ENCODE measurements around the gene GRAMD1A. TPM values are rescaled to one million over a fixed set of nuclear protein-coding genes. Genes with fewer than 3 reads are reported as not detected.
"Not testable (repeated sequence)": the region's sequence is repeated elsewhere in the genome, so short reads cannot be mapped to it uniquely, and the experiment has no call there.

The GRAMD1A gene
- total RNA-seq, 2 experiments from 2014 or later, result 76.2 to 81.8 TPM

DNA sequence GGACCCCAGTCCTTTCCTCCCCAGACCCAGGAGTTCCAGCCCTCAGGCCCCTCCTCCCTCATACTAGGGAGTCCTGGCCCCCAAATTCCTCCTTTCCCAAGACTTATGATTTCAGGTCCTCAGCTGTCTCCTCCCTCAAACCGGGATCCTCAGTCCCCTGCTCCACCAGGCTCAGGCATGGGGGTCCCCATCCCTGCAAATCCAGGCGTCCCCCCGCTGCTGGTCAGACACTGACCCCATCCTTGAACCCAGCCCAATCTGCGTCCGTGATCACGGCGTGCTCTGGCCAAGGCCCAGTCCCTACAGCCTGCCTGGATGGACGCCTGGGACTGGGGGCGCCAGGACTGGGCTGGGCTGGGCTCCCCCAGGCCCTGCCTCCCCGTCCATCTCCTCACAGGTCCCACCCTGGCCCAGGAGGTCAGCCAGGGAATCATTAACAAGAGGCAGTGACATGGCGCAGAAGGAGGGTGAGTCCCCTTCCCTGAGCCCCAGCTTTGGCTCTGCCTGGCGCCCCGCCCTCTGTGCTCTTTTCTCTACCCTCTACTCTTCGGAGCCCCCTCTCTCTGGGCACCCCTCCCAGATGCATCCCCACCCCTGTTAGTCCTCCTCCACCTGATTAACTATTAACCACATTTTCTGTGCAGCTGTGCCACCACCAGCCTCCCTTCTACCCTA, 42.1 kb downstream of the GRAMD1A start:
- ChIA-PET CTCF (interaction anchor here (3.6 kb wide), 1 partner anchor 57 kb away, joined by 14 read pairs; no protein-coding TSS in a partner anchor), POLR2A (no interaction called here)
- Mint-ChIP-seq H3K4me1 (ENCODE audit: low read depth) (peaks cover 31% of the 10 kb centered on the region), H3K4me3 (no peak overlapping the region), H3K27ac (no peak overlapping the region), H3K9me3 (ENCODE audit: insufficient read depth) (no peaks in the 10 kb centered on the region), H3K27me3 (ENCODE audit: low read depth) (peaks cover 15% of the 10 kb centered on the region), H3K36me3 (ENCODE audit: low read depth) (no peaks in the 10 kb centered on the region)
- ATAC-seq, result no peak
- DNase-seq, result no peak

- H3K4me3 Mint-ChIP-seq, result no peak overlapping the region
- ChIA-PET CTCF (interaction anchor here (1.2 to 3.6 kb wide), 8 partner anchors 12 to 151 kb away, joined by 3 to 20 read pairs (median 10); no protein-coding TSS in a partner anchor), POLR2A (no interaction called here)
Observed at GRCh38 chr19:35042954-35043604, 43.0 kb downstream of the GRAMD1A start.

DNA sequence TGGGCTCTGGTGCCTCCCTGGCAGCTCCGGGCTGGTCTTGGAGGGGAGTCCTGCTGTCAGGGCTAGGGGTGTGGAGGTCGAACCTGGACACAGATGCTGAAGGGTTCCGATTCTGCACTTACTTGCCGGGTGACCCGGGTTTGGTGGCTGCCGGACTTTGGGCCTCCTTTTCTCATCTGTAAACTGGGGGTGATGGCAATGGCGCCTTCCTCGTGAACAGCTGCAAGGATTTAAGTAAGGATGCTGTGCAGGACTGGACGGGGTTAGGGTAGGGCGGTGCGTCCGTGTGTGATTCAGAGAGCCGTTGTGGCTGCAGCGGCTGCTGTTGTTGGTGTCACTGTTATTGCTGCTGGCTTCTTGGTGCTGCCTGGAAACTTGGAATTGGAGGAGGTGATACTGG, 43.8 kb downstream of the GRAMD1A start:
- DNase-seq, result no peak
- ChIA-PET CTCF (interaction anchor here (0.7 to 3.6 kb wide), 33 partner anchors 10 to 416 kb away, joined by 3 to 20 read pairs (median 4); partner anchors contain the start of gene ZNF30), POLR2A (no interaction called here)
- Mint-ChIP-seq H3K36me3 (ENCODE audit: low read depth) (no peaks in the 10 kb centered on the region), H3K27me3 (ENCODE audit: low read depth) (peaks cover 13% of the 10 kb centered on the region), H3K27ac (no peak overlapping the region), H3K4me1 (ENCODE audit: low read depth) (peaks cover 27% of the 10 kb centered on the region), H3K4me3 (no peak overlapping the region), H3K9me3 (ENCODE audit: insufficient read depth) (no peaks in the 10 kb centered on the region)
- ATAC-seq, result no peak

More at GRCh38 chr19:35042954-35043604, 43.0 kb downstream of the GRAMD1A start:
- H3K27ac Mint-ChIP-seq, result no peak overlapping the region
- H3K36me3 Mint-ChIP-seq (ENCODE audit: low read depth), result no peaks in the 10 kb centered on the region
- H3K4me1 Mint-ChIP-seq (ENCODE audit: low read depth), result peaks cover 31% of the 10 kb centered on the region
- H3K27me3 Mint-ChIP-seq (ENCODE audit: low read depth), result peaks cover 15% of the 10 kb centered on the region
- H3K9me3 Mint-ChIP-seq (ENCODE audit: insufficient read depth), result no peaks in the 10 kb centered on the region
- no peak for ATAC-seq
- no peak for DNase-seq

- ChIA-PET POLR2A (no interaction called here), CTCF (interaction anchor here (0.7 to 3.6 kb wide), 34 partner anchors 10 to 415 kb away, joined by 3 to 20 read pairs (median 4); partner anchors contain the start of gene ZNF30)
- Mint-ChIP-seq H3K4me3 (no peak overlapping the region), H3K27ac (no peak overlapping the region), H3K36me3 (ENCODE audit: low read depth) (no peaks in the 10 kb centered on the region), H3K9me3 (ENCODE audit: insufficient read depth) (no peaks in the 10 kb centered on the region), H3K27me3 (ENCODE audit: low read depth) (peaks cover 10% of the 10 kb centered on the region), H3K4me1 (ENCODE audit: low read depth) (peaks cover 27% of the 10 kb centered on the region)
- peak; percentile 71 for DNase-seq
- ATAC-seq, result no peak
Observed at GRCh38 chr19:35044317-35045117, 44.4 kb downstream of the GRAMD1A start.

- peak; percentile 68 for DNase-seq
- Mint-ChIP-seq H3K27ac (no peak overlapping the region), H3K36me3 (ENCODE audit: low read depth) (no peaks in the 10 kb centered on the region), H3K4me3 (no peak overlapping the region), H3K4me1 (ENCODE audit: low read depth) (peaks cover 20% of the 10 kb centered on the region), H3K27me3 (ENCODE audit: low read depth) (peaks cover 3% of the 10 kb centered on the region), H3K9me3 (ENCODE audit: insufficient read depth) (no peaks in the 10 kb centered on the region)
- ChIA-PET CTCF (interaction anchor here (3.6 kb wide), 1 partner anchor 60 kb away, joined by 14 read pairs; no protein-coding TSS in a partner anchor), POLR2A (no interaction called here)
- peak; percentile 89 for ATAC-seq
Observed at GRCh38 chr19:35045667-35046300, 45.7 kb downstream of the GRAMD1A start.

DNA sequence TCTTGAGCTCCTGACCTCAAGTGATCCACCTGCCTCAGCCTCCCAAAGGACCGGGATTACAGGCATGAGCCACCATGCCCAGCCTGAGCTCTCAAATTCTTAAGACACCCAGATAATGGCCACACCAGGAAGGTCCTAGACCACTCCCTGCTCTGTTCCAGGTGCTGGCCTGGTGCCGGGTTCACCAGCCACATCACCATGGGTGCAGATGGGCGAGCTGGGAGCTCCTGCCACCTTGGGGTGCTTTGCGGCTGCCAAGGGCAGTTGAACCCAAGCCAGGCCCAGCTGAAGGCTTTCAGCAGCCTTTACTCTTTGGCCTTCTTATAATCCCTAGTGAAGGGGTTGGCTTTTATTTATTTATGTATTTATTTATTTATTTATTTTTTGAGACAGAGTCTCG, 46.3 kb downstream of the GRAMD1A start:
- peaks cover 14% of the 10 kb centered on the region for H3K4me1 Mint-ChIP-seq (ENCODE audit: low read depth)
- no peak overlapping the region for H3K27ac Mint-ChIP-seq
- no peaks in the 10 kb centered on the region for H3K9me3 Mint-ChIP-seq (ENCODE audit: insufficient read depth)
- H3K27me3 Mint-ChIP-seq (ENCODE audit: low read depth), result peaks cover 3% of the 10 kb centered on the region
- POLR2A ChIA-PET, result interaction anchor here (0.5 to 0.6 kb wide), 2 partner anchors 25 to 196 kb away, joined by 3 read pairs; no protein-coding TSS in a partner anchor
- no peak overlapping the region for H3K4me3 Mint-ChIP-seq
- H3K36me3 Mint-ChIP-seq (ENCODE audit: low read depth), result no peaks in the 10 kb centered on the region
- ATAC-seq (no peak), DNase-seq (no peak)
- CTCF ChIA-PET, result interaction anchor here (0.6 kb wide), 1 partner anchor 74 kb away, joined by 3 read pairs; no protein-coding TSS in a partner anchor

GRCh38 chr19:35048911-35049411, 48.8 kb downstream of the GRAMD1A start:
- peaks cover 14% of the 10 kb centered on the region for H3K4me1 Mint-ChIP-seq (ENCODE audit: low read depth)
- no peak overlapping the region for H3K4me3 Mint-ChIP-seq
- CTCF ChIA-PET, result interaction anchor here (0.9 to 1.0 kb wide), 2 partner anchors 18 to 22 kb away, joined by 4 read pairs; no protein-coding TSS in a partner anchor
- no peak overlapping the region for H3K27ac Mint-ChIP-seq
- DNase-seq, result no peak
- no peaks in the 10 kb centered on the region for H3K27me3 Mint-ChIP-seq (ENCODE audit: low read depth)
- POLR2A ChIA-PET, result no interaction called here
- H3K36me3 Mint-ChIP-seq (ENCODE audit: low read depth), result no peaks in the 10 kb centered on the region
- no peaks in the 10 kb centered on the region for H3K9me3 Mint-ChIP-seq (ENCODE audit: insufficient read depth)
- ATAC-seq, result no peak

DNA sequence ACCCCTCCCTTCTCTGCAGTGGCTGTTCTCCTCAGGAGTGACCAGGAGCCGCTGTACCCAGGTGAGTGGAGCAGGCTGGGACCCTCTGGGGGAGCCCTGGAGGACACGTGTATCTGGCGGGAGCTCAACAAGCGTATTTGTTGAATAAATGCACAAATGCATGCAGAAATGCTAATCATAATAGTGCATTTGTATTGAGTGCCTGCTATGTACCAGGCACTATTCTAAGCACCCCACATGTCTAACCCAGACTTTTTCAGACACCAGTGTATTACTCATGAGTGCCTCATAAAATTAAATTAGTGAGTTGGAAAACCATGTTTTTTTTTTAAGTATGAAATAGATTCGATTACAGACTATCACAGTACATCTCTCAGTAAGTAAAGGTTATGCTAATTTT, 49.3 kb downstream of the GRAMD1A start:
- POLR2A ChIA-PET, result no interaction called here
- DNase-seq (no peak), ATAC-seq (no peak)
- H3K4me1 Mint-ChIP-seq (ENCODE audit: low read depth), result peaks cover 12% of the 10 kb centered on the region
- H3K9me3 Mint-ChIP-seq (ENCODE audit: insufficient read depth), result no peaks in the 10 kb centered on the region
- no peaks in the 10 kb centered on the region for H3K36me3 Mint-ChIP-seq (ENCODE audit: low read depth)
- no peaks in the 10 kb centered on the region for H3K27me3 Mint-ChIP-seq (ENCODE audit: low read depth)
- CTCF ChIA-PET, result interaction anchor here (0.9 kb wide), 1 partner anchor 17 kb away, joined by 4 read pairs; no protein-coding TSS in a partner anchor
- H3K27ac Mint-ChIP-seq, result no peak overlapping the region
- no peak overlapping the region for H3K4me3 Mint-ChIP-seq

GRCh38 chr19:35050662-35051061, 50.5 kb downstream of the GRAMD1A start:
- CTCF ChIA-PET, result not testable (repeated sequence)

GRCh38 chr19:35051268-35051667, 51.1 kb downstream of the GRAMD1A start:
- H3K9me3 Mint-ChIP-seq (ENCODE audit: insufficient read depth); POLR2A ChIA-PET; DNase-seq; ATAC-seq; H3K36me3 Mint-ChIP-seq (ENCODE audit: low read depth); H3K27ac Mint-ChIP-seq; H3K4me3 Mint-ChIP-seq; H3K4me1 Mint-ChIP-seq (ENCODE audit: low read depth); H3K27me3 Mint-ChIP-seq (ENCODE audit: low read depth): not testable (repeated sequence)
- CTCF ChIA-PET, result interaction anchor here (1.6 kb wide), 1 partner anchor 15 kb away, joined by 3 read pairs; no protein-coding TSS in a partner anchor

More at GRCh38 chr19:35050662-35051061, 50.5 kb downstream of the GRAMD1A start:
- H3K27me3 Mint-ChIP-seq (ENCODE audit: low read depth); H3K4me3 Mint-ChIP-seq; H3K36me3 Mint-ChIP-seq (ENCODE audit: low read depth); ATAC-seq; H3K27ac Mint-ChIP-seq; H3K4me1 Mint-ChIP-seq (ENCODE audit: low read depth); DNase-seq; POLR2A ChIA-PET; H3K9me3 Mint-ChIP-seq (ENCODE audit: insufficient read depth): not testable (repeated sequence)

DNA sequence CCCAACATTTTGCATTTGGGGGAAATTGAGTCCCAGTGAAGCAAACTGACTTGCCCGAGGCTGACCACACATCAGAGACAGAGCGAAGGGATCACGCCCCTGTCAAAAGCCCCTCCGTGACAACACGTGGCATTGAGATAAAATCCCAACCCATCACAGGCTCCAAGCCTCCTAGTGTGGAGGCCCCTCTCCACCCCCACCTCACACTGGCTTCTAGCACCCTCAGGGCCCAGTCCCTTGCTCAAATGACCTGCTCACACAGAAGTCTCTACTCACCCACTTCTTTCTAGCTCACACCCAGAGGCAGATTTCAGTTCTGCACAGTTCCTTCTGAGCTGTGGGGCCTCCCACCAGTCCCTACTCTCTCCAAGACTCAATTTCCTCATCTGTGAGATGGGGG, 51.7 kb downstream of the GRAMD1A start:
- CTCF ChIA-PET, result interaction anchor here (1.6 kb wide), 1 partner anchor 15 kb away, joined by 3 read pairs; no protein-coding TSS in a partner anchor
- H3K36me3 Mint-ChIP-seq (ENCODE audit: low read depth), result no peaks in the 10 kb centered on the region

More for the DNA sequence above, 51.7 kb downstream of the GRAMD1A start:
- ATAC-seq (no peak), DNase-seq (no peak)
- Mint-ChIP-seq H3K27me3 (ENCODE audit: low read depth) (no peaks in the 10 kb centered on the region), H3K9me3 (ENCODE audit: insufficient read depth) (no peaks in the 10 kb centered on the region), H3K27ac (no peak overlapping the region), H3K4me3 (no peak overlapping the region), H3K4me1 (ENCODE audit: low read depth) (no peaks in the 10 kb centered on the region)
- POLR2A ChIA-PET, result no interaction called here
